B cell (primary cell): ENCODE measurements around the gene RASAL3. TPM values are rescaled to one million over a fixed set of nuclear protein-coding genes. Genes with fewer than 3 reads are reported as not detected.

Experiments
- ATAC-seq: fragments of 200-7000 bp; cut with Tn5 transposase; one replicate; pipeline ENCODE4 v1.10.0; 2021; ENCODE audit warnings: low read depth, mild to moderate bottlenecking, moderate number of reproducible peaks, moderate library complexity
- CTCF ChIA-PET: fragments of 350-600 bp; sonication (Branson Sonifier 250); formaldehyde crosslinking; loops from one replicate; lab custom pipeline; 2021; ENCODE audit warnings: antibody characterized with exemption, inconsistent platforms; lab: Charles Lee
- POLR2A ChIA-PET: fragments of 350-600 bp; sonication (Branson Sonifier 250); formaldehyde crosslinking; loops from one replicate; lab custom pipeline; 2021; ENCODE audit warnings: antibody characterized with exemption; lab: Charles Lee
- DNase-seq: peaks from one replicate; pipeline ENCODE4 v3.0.0; 2013
- H2AFZ ChIP-seq: 2 replicates; pipeline ENCODE4 v1.6.1; 2012; ENCODE audit warnings: mild to moderate bottlenecking, low read depth, low read length; ENCODE audit not compliant: insufficient read depth, poor library complexity, severe bottlenecking
- H3K27ac ChIP-seq, 2 donors: 1 replicate in 1 of 2; 2 replicates in 1 of 2; pipeline ENCODE4 v1.5.1; 2012 to 2013; ENCODE audit warnings: low read length in 2 of 2, mild to moderate bottlenecking in 2 of 2, moderate library complexity in 1 of 2
- H3K27me3 ChIP-seq, 4 experiments: fragments of 200-600 bp in 1 of 4; sonication (generic) in 1 of 4; replicated peaks in 1 of 4; 1 replicate in 2 of 4; 2 replicates in 2 of 4; pipeline versions ENCODE4 v1.6.1 to v1.7.0; 2013 to 2016; ENCODE audit warnings: low read length in 3 of 4, mild to moderate bottlenecking in 2 of 4, mixed read lengths in 1 of 4, moderate library complexity in 1 of 4; ENCODE audit not compliant: insufficient read depth in 4 of 4, control insufficient read depth in 3 of 4; ENCODE audit errors: control extremely low read depth in 1 of 4
- H3K36me3 ChIP-seq, 2 experiments: replicated peaks in 1 of 2; 1 replicate in 1 of 2; 2 replicates in 1 of 2; pipeline versions ENCODE4 v1.6.1 to v1.7.1; 2013; ENCODE audit warnings: low read length in 1 of 2; ENCODE audit not compliant: insufficient read depth in 2 of 2, control insufficient read depth in 1 of 2; ENCODE audit errors: control extremely low read depth in 1 of 2, extremely low read depth in 1 of 2
- H3K4me1 ChIP-seq, 2 donors: fragments of 200-600 bp in 1 of 2; sonication (generic) in 1 of 2; 1 replicate in 1 of 2; 2 replicates in 1 of 2; pipeline versions ENCODE4 v1.5.1 to v1.6.1; 2013 to 2017; ENCODE audit warnings: low read length in 2 of 2; ENCODE audit not compliant: control insufficient read depth in 2 of 2, insufficient read depth in 2 of 2
- H3K4me2 ChIP-seq: replicated peaks from 2 replicates; pipeline ENCODE3; 2012; ENCODE audit warnings: mild to moderate bottlenecking, low read depth, low read length; ENCODE audit not compliant: poor library complexity, severe bottlenecking
- H3K4me3 ChIP-seq, 5 experiments: fragments of 200-600 bp in 1 of 5; sonication (generic) in 1 of 5; 1 replicate in 3 of 5; 2 replicates in 2 of 5; pipeline versions ENCODE4 v1.5.1 to v1.7.0; 2011 to 2016; ENCODE audit warnings: low read length in 4 of 5, mild to moderate bottlenecking in 4 of 5, low read depth in 2 of 5, control low read depth in 1 of 5, moderate library complexity in 1 of 5; ENCODE audit not compliant: insufficient read depth in 1 of 5; ENCODE audit errors: control extremely low read depth in 1 of 5, extremely low read depth in 1 of 5
- H3K79me2 ChIP-seq: fragments of 200-600 bp; sonication (generic); one replicate; pipeline ENCODE4 v1.6.0; 2016; ENCODE audit warnings: low read length; ENCODE audit not compliant: control insufficient read depth, insufficient read depth
- H3K9ac ChIP-seq: fragments of 200-600 bp; sonication (generic); 2 replicates; pipeline ENCODE4 v1.6.1; 2017; ENCODE audit warnings: mild to moderate bottlenecking, low read length, moderate library complexity
- H3K9me3 ChIP-seq, 3 donors: one replicate each; pipeline versions ENCODE4 v1.6.1 to v1.7.1; 2013; ENCODE audit warnings: low read length in 2 of 3; ENCODE audit not compliant: control insufficient read depth in 2 of 3, insufficient read depth in 1 of 3; ENCODE audit errors: control extremely low read depth in 1 of 3
- H4K20me1 ChIP-seq: 2 replicates; pipeline ENCODE4 v1.6.0; 2012; ENCODE audit warnings: mild to moderate bottlenecking, low read length; ENCODE audit not compliant: insufficient read depth, control insufficient read depth, poor library complexity, severe bottlenecking
- H3K27ac Mint-ChIP-seq: one replicate; pipeline ENCODE4 v1.8.0; 2021; ENCODE audit warnings: mixed read lengths
- H3K27me3 Mint-ChIP-seq: one replicate; pipeline ENCODE4 v1.8.0; 2021; ENCODE audit warnings: mixed read lengths
- H3K4me1 Mint-ChIP-seq: one replicate; pipeline ENCODE4 v1.8.0; 2021; ENCODE audit warnings: mixed read lengths
- H3K4me3 Mint-ChIP-seq: one replicate; pipeline ENCODE4 v1.8.0; 2021; ENCODE audit warnings: mixed read lengths
- H3K9me3 Mint-ChIP-seq: one replicate; pipeline ENCODE4 v1.8.0; 2022; ENCODE audit warnings: mixed read lengths; ENCODE audit not compliant: insufficient read depth
- EZH2 ChIP-seq: IDR thresholded peaks from 2 replicates; pipeline ENCODE4 v1.6.1; 2012; ENCODE audit warnings: borderline replicate concordance, low read depth, mild to moderate bottlenecking, moderate library complexity, low read length; ENCODE audit not compliant: insufficient read depth, poor library complexity, severe bottlenecking
- WGBS: methylation state at CpG from one replicate; pipeline ENCODE4 v1.1.5; 2013; ENCODE audit warnings: missing lambda C conversion rate; ENCODE audit not compliant: insufficient coverage; 5-methylcytosine and 5-hydroxymethylcytosine counted together
- intact Hi-C: fragments of 100-400 bp; cut with micrococcal nuclease; formaldehyde crosslinking; loops from one replicate; pipeline ENCODE4 v1.10.0; 2022
- polyA plus RNA-seq: library from polyadenylated mRNA; depleted of rRNA; stranded (reverse); fragments of >200 nt; gene quantifications from 2 replicates; pipeline ENCODE4 v1.2.3, GENCODE V29; 2012
- total RNA-seq, 2 donors: library from RNA; stranded (reverse); fragments of 120-200 nt in 1 of 2; gene quantifications; 1 replicate in 1 of 2; 2 replicates in 1 of 2; pipeline versions ENCODE4 v1.2.3 to v1.2.4, GENCODE V29; 2013 to 2022
- TF ChIP-seq, protein P1 (sequence below): fragments of 200-600 bp; IDR thresholded peaks from one replicate; pipeline ENCODE4 v1.8.0; 2022; ENCODE audit warnings: antibody characterized with exemption, mild to moderate bottlenecking

Gene RASAL3
- total and polyA plus RNA-seq, 2 donors (not counting 1 experiment from before 2014, with no cell fraction given): 95.3 to 154 TPM

DNA sequence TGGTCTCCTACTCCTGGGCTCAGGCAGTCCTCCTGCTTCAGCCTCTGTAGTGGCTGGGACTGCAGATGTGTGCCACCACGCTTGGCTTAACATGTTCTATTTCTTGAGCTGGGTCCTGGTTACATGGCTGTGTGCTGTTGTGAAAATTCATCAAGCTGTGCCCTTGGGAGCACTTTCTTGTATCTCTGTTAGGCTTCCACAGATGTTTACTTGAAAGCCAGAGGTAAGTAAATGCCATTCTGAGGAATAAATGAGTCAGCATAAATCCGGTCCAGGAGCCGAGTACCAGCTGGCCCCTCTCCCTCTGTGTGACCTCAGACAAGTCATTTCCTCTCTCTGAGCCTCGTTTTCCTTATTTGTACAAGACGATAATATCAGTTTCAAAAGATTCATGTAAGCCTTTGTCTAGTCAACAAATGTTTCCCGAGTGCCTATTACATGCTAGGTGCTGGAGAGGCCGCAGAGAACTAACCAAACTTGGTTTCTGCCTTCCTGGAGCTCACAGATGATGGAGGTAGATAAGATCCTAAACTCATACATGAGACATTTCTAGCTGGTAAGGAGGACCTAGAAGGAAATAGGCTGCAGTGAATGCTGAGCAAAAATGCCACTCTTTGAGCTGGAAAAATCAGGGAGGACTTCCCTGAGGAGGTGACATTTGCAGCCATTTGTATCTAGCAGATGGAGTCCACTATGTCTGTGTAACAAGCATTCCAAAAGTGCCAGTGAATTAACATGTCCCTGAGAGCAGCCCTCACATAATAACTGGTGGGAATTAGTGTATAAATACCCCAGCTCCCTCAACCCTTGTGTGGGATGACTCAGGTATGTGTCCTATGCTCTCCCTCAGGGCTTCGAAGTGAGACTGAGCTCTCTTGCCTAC, 2.7 kb upstream of the RASAL3 start:
- Histone ChIP-seq H3K9me3 (peaks cover 0 to 8% (median 0%) of the 10 kb centered on the region in 3 donors), H3K27me3 (peaks cover 0 to 24% (median 8%) of the 10 kb centered on the region in 4 experiments), H3K4me2 (peak overlapping the region; percentile 25), H3K36me3 (peaks cover 0 to 2% of the 10 kb centered on the region in 2 experiments), H3K27ac (no peak overlapping the region), H3K9ac (no peak overlapping the region), H2AFZ (no peak overlapping the region), H3K79me2 (peaks cover 53% of the 10 kb centered on the region), H3K4me3 (no peak overlapping the region), H4K20me1 (peaks cover 9% of the 10 kb centered on the region), H3K4me1 (peaks cover 41 to 53% of the 10 kb centered on the region in 2 donors)
- WGBS: 15% methylated on average over 5 of the region's 8 CpGs
- DNase-seq (no peak), ATAC-seq (no peak)
- CTCF ChIA-PET: interaction anchor here (0.6 to 2.3 kb wide), 5 partner anchors 17 to 95 kb away, joined by 3 to 10 read pairs (median 3); partner anchors contain the start of genes AKAP8L and WIZ
- H3K4me3 Mint-ChIP-seq: peak overlapping the region; percentile 47
- no peaks in the 10 kb centered on the region for H3K9me3 Mint-ChIP-seq
- intact Hi-C loops: no loop called here
- peaks cover 19% of the 10 kb centered on the region for H3K27me3 Mint-ChIP-seq
- H3K4me1 Mint-ChIP-seq: peaks cover 48% of the 10 kb centered on the region
- POLR2A ChIA-PET: interaction anchor here (0.7 kb wide), 2 partner anchors 44 to 93 kb away, joined by 4 read pairs; no protein-coding TSS in a partner anchor
- peak overlapping the region; percentile 68 for H3K27ac Mint-ChIP-seq
- TF ChIP-seq EZH2: no peak
- TF ChIP-seq, protein P1, sequence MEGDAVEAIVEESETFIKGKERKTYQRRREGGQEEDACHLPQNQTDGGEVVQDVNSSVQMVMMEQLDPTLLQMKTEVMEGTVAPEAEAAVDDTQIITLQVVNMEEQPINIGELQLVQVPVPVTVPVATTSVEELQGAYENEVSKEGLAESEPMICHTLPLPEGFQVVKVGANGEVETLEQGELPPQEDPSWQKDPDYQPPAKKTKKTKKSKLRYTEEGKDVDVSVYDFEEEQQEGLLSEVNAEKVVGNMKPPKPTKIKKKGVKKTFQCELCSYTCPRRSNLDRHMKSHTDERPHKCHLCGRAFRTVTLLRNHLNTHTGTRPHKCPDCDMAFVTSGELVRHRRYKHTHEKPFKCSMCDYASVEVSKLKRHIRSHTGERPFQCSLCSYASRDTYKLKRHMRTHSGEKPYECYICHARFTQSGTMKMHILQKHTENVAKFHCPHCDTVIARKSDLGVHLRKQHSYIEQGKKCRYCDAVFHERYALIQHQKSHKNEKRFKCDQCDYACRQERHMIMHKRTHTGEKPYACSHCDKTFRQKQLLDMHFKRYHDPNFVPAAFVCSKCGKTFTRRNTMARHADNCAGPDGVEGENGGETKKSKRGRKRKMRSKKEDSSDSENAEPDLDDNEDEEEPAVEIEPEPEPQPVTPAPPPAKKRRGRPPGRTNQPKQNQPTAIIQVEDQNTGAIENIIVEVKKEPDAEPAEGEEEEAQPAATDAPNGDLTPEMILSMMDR: no peak
